GM18520 (cell line): ENCODE measurements around the gene NCOA1.
"Not testable (repeated sequence)": the region's sequence is repeated elsewhere in the genome, so short reads cannot be mapped to it uniquely, and the experiment has no call there.

Experiments used
- ATAC-seq: cut with Tn5 transposase; IDR thresholded peaks from one replicate; pipeline ENCODE4 v1.9.1; 2021; ENCODE audit not compliant: unreplicated experiment

NCOA1 gene

GRCh38 chr2:24571828-24572442 is 80.9 kb downstream of the NCOA1 start:
- ATAC-seq: no peak

GRCh38 chr2:24576146-24576545 is 85.1 kb downstream of the NCOA1 start:
- ATAC-seq: no peak

GRCh38 chr2:24576617-24577016 is 85.6 kb downstream of the NCOA1 start:
- ATAC-seq: peak; percentile 35

GRCh38 chr2:24577481-24577880 is 86.4 kb downstream of the NCOA1 start:
- peak; percentile 55 for ATAC-seq

- no peak for ATAC-seq
Measured at GRCh38 chr2:24579053-24579803, 88.2 kb downstream of the NCOA1 start.

- no peak for ATAC-seq
Measured at GRCh38 chr2:24580561-24580960, 89.5 kb downstream of the NCOA1 start.

- ATAC-seq: not testable (repeated sequence)
Measured at GRCh38 chr2:24581971-24582370, 90.9 kb downstream of the NCOA1 start.

GRCh38 chr2:24586955-24587354 is 95.9 kb downstream of the NCOA1 start:
- ATAC-seq: peak; percentile 53

- ATAC-seq: no peak
Measured at GRCh38 chr2:24588294-24588693, 97.2 kb downstream of the NCOA1 start.

GRCh38 chr2:24592441-24593100 is 101.5 kb downstream of the NCOA1 start:
- no peak for ATAC-seq

GRCh38 chr2:24594283-24594682 is 103.2 kb downstream of the NCOA1 start:
- no peak for ATAC-seq

- no peak for ATAC-seq
Measured at GRCh38 chr2:24597181-24597870, 106.3 kb downstream of the NCOA1 start.

- not testable (repeated sequence) for ATAC-seq
Measured at GRCh38 chr2:24600140-24600539, 109.1 kb downstream of the NCOA1 start.

- no peak for ATAC-seq
Measured at GRCh38 chr2:24611631-24612030, 120.6 kb downstream of the NCOA1 start.

GRCh38 chr2:24613154-24613814 is 122.2 kb downstream of the NCOA1 start:
- ATAC-seq: no peak

GRCh38 chr2:24616616-24617015 is 125.6 kb downstream of the NCOA1 start:
- ATAC-seq: no peak

GRCh38 chr2:24617424-24617823 is 126.4 kb downstream of the NCOA1 start:
- ATAC-seq: no peak

- ATAC-seq: no peak
Measured at GRCh38 chr2:24618144-24618543, 127.1 kb downstream of the NCOA1 start.

GRCh38 chr2:24618680-24619079 is 127.6 kb downstream of the NCOA1 start:
- ATAC-seq: no peak

- no peak for ATAC-seq
Measured at GRCh38 chr2:24620936-24621335, 129.9 kb downstream of the NCOA1 start.
